ENCODE results near the gene GOLPH3L.
"Not testable (repeated sequence)": the region's sequence is repeated elsewhere in the genome, so short reads cannot be mapped to it uniquely, and the experiment has no call there.

Gene GOLPH3L

GRCh38 chr1:150696995-150697927 lies at the start of gene GOLPH3L:
Gene GOLPH3L, minus strand, starts transcription at chr1:150697154. Its CDS starts 2,316 bp downstream, at chr1:150694838.
- DNase-seq = peak; percentile 84 to 90 (median 85)

GRCh38 chr1:150730130-150730721 lies 33.3 kb upstream of the GOLPH3L start:
- DNase-seq = no peak

GRCh38 chr1:150724336-150724735 lies 27.4 kb upstream of the GOLPH3L start:
- no peak for DNase-seq

GRCh38 chr1:150720703-150721102 lies 23.7 kb upstream of the GOLPH3L start, which contains the start of gene HORMAD1:
Gene HORMAD1, minus strand, starts transcription at chr1:150720895. Its CDS starts 1,390 bp downstream, at chr1:150719505.
- no peak for DNase-seq

GRCh38 chr1:150720098-150720497 lies 23.1 kb upstream of the GOLPH3L start:
- DNase-seq = no peak

- no peak for DNase-seq
Measured at GRCh38 chr1:150718225-150718891, 21.4 kb upstream of the GOLPH3L start.

- not testable (repeated sequence) for DNase-seq
Measured at GRCh38 chr1:150709031-150709430, 12.1 kb upstream of the GOLPH3L start.

- DNase-seq = no peak
Measured at GRCh38 chr1:150708595-150708994, 11.6 kb upstream of the GOLPH3L start.

GRCh38 chr1:150706091-150706490 lies 9.1 kb upstream of the GOLPH3L start:
- no peak for DNase-seq

- DNase-seq = no peak
Measured at GRCh38 chr1:150703427-150703826, 6.5 kb upstream of the GOLPH3L start.

GRCh38 chr1:150696590-150696989 lies 364 bp downstream of the GOLPH3L start:
- no peak for DNase-seq

GRCh38 chr1:150696162-150696561 lies 792 bp downstream of the GOLPH3L start:
- no peak for DNase-seq

- DNase-seq = peak in 1 of 3 donors; percentile 21
Measured at GRCh38 chr1:150695561-150695960, 1.4 kb downstream of the GOLPH3L start.

GRCh38 chr1:150692720-150693119 lies 4.2 kb downstream of the GOLPH3L start:
- DNase-seq = peak in 1 of 3 donors; percentile 9

GRCh38 chr1:150688763-150689162 lies 8.2 kb downstream of the GOLPH3L start:
- DNase-seq = no peak

- DNase-seq = no peak
Measured at GRCh38 chr1:150686275-150686674, 10.7 kb downstream of the GOLPH3L start.

- no peak for DNase-seq
Measured at GRCh38 chr1:150683914-150684313, 13.0 kb downstream of the GOLPH3L start.

- no peak for DNase-seq
Measured at GRCh38 chr1:150678988-150679387, 18.0 kb downstream of the GOLPH3L start.

- no peak for DNase-seq
Measured at GRCh38 chr1:150674881-150675280, 22.1 kb downstream of the GOLPH3L start.

GRCh38 chr1:150663321-150663720 lies 33.6 kb downstream of the GOLPH3L start:
- DNase-seq = no peak

- DNase-seq = no peak
Measured at GRCh38 chr1:150662811-150663210, 34.1 kb downstream of the GOLPH3L start.

GRCh38 chr1:150661156-150661555 lies 35.8 kb downstream of the GOLPH3L start:
- no peak for DNase-seq

- no peak for DNase-seq
Measured at GRCh38 chr1:150660584-150660983, 36.4 kb downstream of the GOLPH3L start.
